ENCODE data around the gene DNAJC8.

DNAJC8 gene

GRCh38 chr1:28259252-28259933 lies 26.6 kb upstream of the DNAJC8 start, which contains the start of gene SESN2 (continued):
- TF ChIP-seq TSHZ1 (tag by site-specific recombination; IDR thresholded peaks at IDR 0.05; ENCODE audit: borderline replicate concordance) (no peak), ZFP69B (tag by site-specific recombination; IDR thresholded peaks at IDR 0.05) (no peak), ZNF114 (tag by site-specific recombination; IDR thresholded peaks at IDR 0.05) (no peak), ZNF311 (tag by site-specific recombination; IDR thresholded peaks at IDR 0.05; ENCODE audit: borderline replicate concordance) (no peak), ZNF155 (tag by site-specific recombination; IDR thresholded peaks at IDR 0.05) (no peak), HIC1 (tag by site-specific recombination; IDR thresholded peaks at IDR 0.05) (no peak; the same call in 1 of the 2 replicates), ZNF2 (tag by site-specific recombination; IDR thresholded peaks at IDR 0.05) (peak; percentile 21; the same call in 1 of the 2 replicates), ZNF16 (tag by site-specific recombination; IDR thresholded peaks at IDR 0.05; ENCODE audit: low read depth) (no peak), ZNF610 (tag by site-specific recombination; IDR thresholded peaks at IDR 0.05; ENCODE audit: borderline replicate concordance) (no peak), KLF16 (tag by site-specific recombination; IDR thresholded peaks at IDR 0.05) (0 out of 2 replicates have a peak, but pooled peaks have one; percentile 60), YY2 (tag by site-specific recombination; IDR thresholded peaks at IDR 0.05) (peak; percentile 27; the same call in 1 of the 2 replicates), PRDM4 (tag by site-specific recombination; IDR thresholded peaks at IDR 0.05) (no peak), GLI4 (tag by site-specific recombination; IDR thresholded peaks at IDR 0.05) (no peak), ZSCAN16 (tag by site-specific recombination; IDR thresholded peaks at IDR 0.05) (peak; percentile 22; the same call in 1 of the 2 replicates), ZNF558 (tag by site-specific recombination; IDR thresholded peaks at IDR 0.05) (peak; percentile 40; the same call in 1 of the 2 replicates), KLF7 (tag by site-specific recombination; IDR thresholded peaks at IDR 0.05; ENCODE audit: borderline replicate concordance) (no peak), ZNF654 (tag by site-specific recombination; IDR thresholded peaks at IDR 0.05; ENCODE audit: low read depth) (no peak), GLI2 (tag by site-specific recombination; IDR thresholded peaks at IDR 0.05; ENCODE audit: borderline replicate concordance, low read depth) (no peak), TCF7L2 (IDR thresholded peaks at IDR 0.05; ENCODE audit: borderline replicate concordance, low read depth, low read length) (no peak), ZNF433 (tag by site-specific recombination; IDR thresholded peaks at IDR 0.05; ENCODE audit: low read depth) (no peak), ZNF621 (tag by site-specific recombination; IDR thresholded peaks at IDR 0.05) (no peak), INSM2 (tag by site-specific recombination; IDR thresholded peaks at IDR 0.05) (no peak), ZNF391 (tag by site-specific recombination; IDR thresholded peaks at IDR 0.05; ENCODE audit: borderline replicate concordance, low read depth) (no peak; the same call in 1 of the 2 replicates), ZNF791 (tag by site-specific recombination; IDR thresholded peaks at IDR 0.05) (0 out of 2 replicates have a peak, but pooled peaks have one; percentile 21), ZNF585B (tag by site-specific recombination; IDR thresholded peaks at IDR 0.05) (no peak), ZNF792 (tag by site-specific recombination; IDR thresholded peaks at IDR 0.05) (no peak), ZNF138 (tag by site-specific recombination; IDR thresholded peaks at IDR 0.05; ENCODE audit: borderline replicate concordance) (no peak), ZNF626 (tag by site-specific recombination; IDR thresholded peaks at IDR 0.05) (no peak), MEIS1 (CRISPR knock-in tag; IDR thresholded peaks at IDR 0.05; ENCODE audit: borderline replicate concordance) (no peak), OVOL3 (tag by site-specific recombination; IDR thresholded peaks at IDR 0.05) (no peak), ZNF394 (tag by site-specific recombination; IDR thresholded peaks at IDR 0.05; ENCODE audit: borderline replicate concordance) (peak; percentile 78; the same call in 1 of the 2 replicates)
